A549 (cell line): ENCODE results near the gene EHBP1. TPM values are rescaled to one million over a fixed set of nuclear protein-coding genes. Genes with fewer than 3 reads are reported as not detected.

Experiments used
- ATAC-seq, 2 experiments: fragments of 200-7000 bp in 1 of 2; fragments of >200 bp in 1 of 2; cut with Nextera tagmentation in 1 of 2; cut with Tn5 transposase in 1 of 2; 3 replicates each; pipeline versions ENCODE4 v1.8.0 to v1.9.1; 2018 to 2020; ENCODE audit warnings: mild to moderate bottlenecking in 1 of 2, moderate library complexity in 1 of 2
- CTCF ChIA-PET: fragments of 300-600 bp; sonication (Branson Sonifier 250); formaldehyde crosslinking; extraction: SDS; loops from one replicate; lab custom pipeline; 2021; ENCODE audit warnings: antibody characterized with exemption, inconsistent platforms; lab: Yijun Ruan, JAX
- POLR2A ChIA-PET: fragments of 350-600 bp; formaldehyde crosslinking; extraction: SDS; loops from one replicate; lab custom pipeline; 2021; ENCODE audit warnings: antibody characterized with exemption, inconsistent platforms; lab: Yijun Ruan, JAX
- DNase-seq, 2 experiments: peaks; one replicate each; pipeline versions ENCODE4 v3.0.0 to v3.0.0-alpha.2; 2011 to 2016; ENCODE audit warnings: low read depth in 1 of 2, low spot score in 1 of 2
- FAIRE-seq: peaks from 2 replicates; lab custom pipeline; 2011; peaks lifted over from hg19 to GRCh38; lab: Jason Lieb, UNC
- H3K27ac ChIP-seq, 2 experiments: fragments of >200 bp; sonication (Bioruptor Twin); formaldehyde crosslinking; 3 replicates each; pipeline ENCODE4 v1.5.1; 2016 to 2017
- H3K4me1 ChIP-seq: fragments of >200 bp; sonication (Bioruptor Twin); formaldehyde crosslinking; 3 replicates; pipeline ENCODE4 v1.6.1; 2016
- H3K4me2 ChIP-seq: fragments of >200 bp; sonication (Bioruptor Twin); formaldehyde crosslinking; 3 replicates; pipeline ENCODE4 v1.6.1; 2016
- H3K4me3 ChIP-seq: fragments of >200 bp; sonication (Bioruptor Twin); formaldehyde crosslinking; 3 replicates; pipeline ENCODE4 v1.5.1; 2016
- H3K9me3 ChIP-seq: fragments of >200 bp; sonication (Bioruptor Twin); formaldehyde crosslinking; 3 replicates; pipeline ENCODE4 v1.6.1; 2016
- CBX8 ChIP-seq: fragments of 200-600 bp; sonication (generic); IDR thresholded peaks from 2 replicates; pipeline ENCODE4 v1.6.1; 2016
- CEBPB ChIP-seq, 2 experiments: fragments of >200 bp in 1 of 2; sonication (Bioruptor Twin) in 1 of 2; formaldehyde crosslinking in 1 of 2; IDR thresholded peaks; 2 replicates each; pipeline ENCODE4 v1.6.1; 2012 to 2016
- CHD4 ChIP-seq: fragments of 200-600 bp; sonication (generic); IDR thresholded peaks from 2 replicates; pipeline ENCODE4 v1.6.1; 2016; ENCODE audit warnings: antibody characterized with exemption, mild to moderate bottlenecking, borderline replicate concordance
- FOSL2 ChIP-seq, 2 experiments: fragments of 450-650 bp in 1 of 2; fragments of >200 bp in 1 of 2; sonication (Bioruptor Twin) in 1 of 2; formaldehyde crosslinking; IDR thresholded peaks; 2 replicates each; pipeline versions ENCODE4 v1.5.0 to v1.6.1; 2016 to 2020; ENCODE audit warnings: mild to moderate bottlenecking in 1 of 2, moderate library complexity in 1 of 2
- HDAC2 ChIP-seq: fragments of 200-600 bp; sonication (generic); IDR thresholded peaks from 2 replicates; pipeline ENCODE4 v1.6.1; 2016
- HES2 ChIP-seq: fragments of >200 bp; sonication (Bioruptor Twin); formaldehyde crosslinking; IDR thresholded peaks from 2 replicates; pipeline ENCODE4 v1.6.1; 2016
- HEYL ChIP-seq: fragments of 250-450 bp; sonication (Bioruptor Pico); IDR thresholded peaks from 2 replicates; pipeline ENCODE4 v1.8.0; 2021; ENCODE audit warnings: mild to moderate bottlenecking, moderate library complexity
- JUN ChIP-seq, 2 experiments: fragments of >200 bp; sonication (Bioruptor Twin); formaldehyde crosslinking; IDR thresholded peaks; 2 replicates in 1 of 2; 3 replicates in 1 of 2; pipeline ENCODE4 v1.6.1; 2016 to 2017
- NPAS2 ChIP-seq: fragments of 250-450 bp; sonication (Bioruptor Pico); IDR thresholded peaks from 2 replicates; pipeline ENCODE4 v1.8.0; 2022; ENCODE audit warnings: mild to moderate bottlenecking, moderate library complexity, borderline replicate concordance
- PBX3 ChIP-seq: IDR thresholded peaks from 2 replicates; pipeline ENCODE4 v1.6.1; 2012
- PHF8 ChIP-seq: fragments of 200-600 bp; sonication (generic); IDR thresholded peaks from 2 replicates; pipeline ENCODE4 v1.6.1; 2016; ENCODE audit warnings: low read depth, mild to moderate bottlenecking, antibody characterized with exemption, moderate library complexity, borderline replicate concordance
- POLR2AphosphoS2 ChIP-seq: conservative IDR thresholded peaks from 2 replicates; pipeline ENCODE4 v1.6.1; 2012; ENCODE audit warnings: low read length, improper control_type of control experiment, inconsistent platforms
- RARB ChIP-seq: fragments of 250-450 bp; sonication (Bioruptor Pico); IDR thresholded peaks from 2 replicates; pipeline ENCODE4 v1.8.0; 2021; ENCODE audit warnings: mild to moderate bottlenecking, moderate library complexity
- RCOR1 ChIP-seq: fragments of 150-350 bp; IDR thresholded peaks from 2 replicates; pipeline ENCODE4 v1.6.1; 2014; ENCODE audit warnings: antibody characterized with exemption, low read length, low read depth
- WGBS: methylation state at CpG from one replicate; pipeline ENCODE4 v1.1.6; 2017; ENCODE audit errors: missing lambda C conversion rate; 5-methylcytosine and 5-hydroxymethylcytosine counted together
- polyA plus RNA-seq, 4 experiments: library from polyadenylated mRNA; depleted of rRNA in 3 of 4; stranded (reverse); fragments of >200 nt; fragmentation: RNase III in 1 of 4; extraction: RNeasy Plus Mini Kit Qiagen cat#74134 plus additional on column Dnase treatment in 1 of 4; gene quantifications; 2 replicates in 3 of 4; 3 replicates in 1 of 4; pipeline ENCODE4 v1.2.3, GENCODE V29; 2011 to 2017
- TF ChIP-seq, protein P1 (sequence below): fragments of 150-350 bp; IDR thresholded peaks from 2 replicates; pipeline ENCODE4 v1.6.1; 2014; ENCODE audit warnings: low read depth, mild to moderate bottlenecking, low read length
- TF ChIP-seq, protein P2 (sequence below): fragments of 200-600 bp; sonication (generic); IDR thresholded peaks from 2 replicates; pipeline ENCODE4 v1.6.1; 2016; ENCODE audit warnings: antibody characterized with exemption, mild to moderate bottlenecking, moderate library complexity

EHBP1 gene
- polyA plus RNA-seq, 2 of the 4 experiments (the other 2 are of a cell fraction) = 65.7 to 204 TPM

DNA sequence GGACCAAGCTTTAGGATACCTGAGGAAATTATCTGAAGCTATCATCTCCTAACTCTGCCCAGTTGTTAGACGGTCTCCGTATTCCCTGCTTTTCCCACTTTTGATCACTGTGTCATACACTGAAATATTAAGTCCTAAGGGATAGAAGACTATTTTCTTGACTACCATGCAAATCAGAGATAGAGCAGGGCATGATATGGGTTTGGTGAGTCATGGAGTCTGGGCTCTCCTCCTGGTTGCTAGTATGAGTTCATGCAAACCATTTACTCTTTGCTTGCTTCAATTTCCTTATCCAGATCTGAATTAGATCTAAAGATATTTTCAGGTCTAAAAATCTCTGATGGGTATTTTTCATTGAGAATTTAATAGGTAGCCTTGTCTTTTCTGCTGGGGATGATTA is 55.0 kb downstream of the EHBP1 start:
- peak; percentile 50 to 74; a peak in 5 of 6 replicates for ATAC-seq
- no peak for DNase-seq
- FAIRE-seq = no peak
- ChIA-PET CTCF (interaction anchor here (0.9 kb wide), 2 partner anchors 17 to 304 kb away, joined by 4 read pairs; no protein-coding TSS in a partner anchor), POLR2A (no interaction called here)
- H3K4me1 ChIP-seq = peaks cover 61% of the 10 kb centered on the region
- 93% methylated on average over 2 of the region's 2 CpGs for WGBS
- no peak overlapping the region for H3K27ac ChIP-seq
- no peaks in the 10 kb centered on the region for H3K9me3 ChIP-seq
- H3K4me2 ChIP-seq = peak overlapping the region; percentile 38
- no peak overlapping the region for H3K4me3 ChIP-seq
- TF ChIP-seq CHD4 = no peak
- TF ChIP-seq FOSL2 (IDR thresholded peaks at IDR 0.05) = no peak
- TF ChIP-seq FOSL2 (CRISPR knock-in tag; IDR thresholded peaks at IDR 0.05) = peak; percentile 48

DNA sequence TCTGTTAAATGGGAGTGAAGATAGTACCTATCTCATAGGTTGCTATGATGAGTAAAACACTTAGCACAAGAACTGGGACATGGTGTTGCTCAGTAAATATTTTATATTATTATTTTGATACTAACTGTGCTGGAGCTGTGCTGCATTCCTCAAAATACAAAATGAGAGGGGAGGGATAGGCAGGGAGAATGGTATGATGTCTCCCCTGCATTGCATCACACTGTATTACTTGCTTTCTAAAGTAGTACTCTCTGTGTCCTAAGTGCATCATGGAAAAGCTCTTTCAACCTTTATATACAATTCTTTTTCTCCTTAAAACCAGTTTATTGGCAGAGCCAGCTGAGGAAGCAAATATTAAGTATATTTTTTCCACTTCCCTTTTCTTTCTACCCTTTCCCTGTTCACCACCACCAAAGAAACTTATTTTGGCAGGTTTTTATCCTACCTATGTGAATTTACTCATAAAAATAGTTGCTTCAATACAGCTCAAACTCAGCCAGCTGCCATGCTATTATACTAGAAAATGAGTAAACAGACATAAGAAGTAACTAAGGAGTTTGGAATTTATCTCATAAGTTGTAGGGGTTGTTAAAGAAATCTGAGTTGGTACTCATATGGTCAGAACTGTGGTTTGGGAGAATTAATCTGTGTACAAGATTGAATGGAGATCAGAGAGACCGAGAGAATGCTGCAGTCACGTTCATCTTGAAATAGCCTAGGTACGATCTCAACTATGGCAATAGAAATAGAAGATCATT is 60.3 kb downstream of the EHBP1 start:
- FAIRE-seq (no peak), DNase-seq (no peak), ATAC-seq (no peak; a peak in 1 of 6 replicates)
- H3K9me3 ChIP-seq = peaks cover 10% of the 10 kb centered on the region; the same call in 2 of the 3 replicates
- TF ChIP-seq NPAS2 = no peak
- TF ChIP-seq HES2 = no peak
- TF ChIP-seq JUN (IDR thresholded peaks at IDR 0.05) = no peak
- peak in 1 of 2 experiments; percentile 22; a peak in 1 of 4 replicates for TF ChIP-seq CEBPB (IDR thresholded peaks at IDR 0.05)
- TF ChIP-seq CBX8 = no peak
- TF ChIP-seq, protein P1, sequence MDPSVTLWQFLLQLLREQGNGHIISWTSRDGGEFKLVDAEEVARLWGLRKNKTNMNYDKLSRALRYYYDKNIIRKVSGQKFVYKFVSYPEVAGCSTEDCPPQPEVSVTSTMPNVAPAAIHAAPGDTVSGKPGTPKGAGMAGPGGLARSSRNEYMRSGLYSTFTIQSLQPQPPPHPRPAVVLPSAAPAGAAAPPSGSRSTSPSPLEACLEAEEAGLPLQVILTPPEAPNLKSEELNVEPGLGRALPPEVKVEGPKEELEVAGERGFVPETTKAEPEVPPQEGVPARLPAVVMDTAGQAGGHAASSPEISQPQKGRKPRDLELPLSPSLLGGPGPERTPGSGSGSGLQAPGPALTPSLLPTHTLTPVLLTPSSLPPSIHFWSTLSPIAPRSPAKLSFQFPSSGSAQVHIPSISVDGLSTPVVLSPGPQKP = no peak
- POLR2A ChIA-PET = no interaction called here
- CTCF ChIA-PET = interaction anchor here (3.3 kb wide), 1 partner anchor 309 kb away, joined by 25 read pairs; no protein-coding TSS in a partner anchor
- no peak overlapping the region for H3K4me3 ChIP-seq
- H3K4me1 ChIP-seq = peaks cover 46% of the 10 kb centered on the region
- WGBS = 89% methylated on average over 3 of the region's 3 CpGs
- peak overlapping the region; percentile 27; the same call in 2 of the 3 replicates for H3K4me2 ChIP-seq
- 0 out of 6 replicates have a peak overlapping the region, but pooled peaks of 1 of the 2 experiments have one; percentile 7 for H3K27ac ChIP-seq

DNA sequence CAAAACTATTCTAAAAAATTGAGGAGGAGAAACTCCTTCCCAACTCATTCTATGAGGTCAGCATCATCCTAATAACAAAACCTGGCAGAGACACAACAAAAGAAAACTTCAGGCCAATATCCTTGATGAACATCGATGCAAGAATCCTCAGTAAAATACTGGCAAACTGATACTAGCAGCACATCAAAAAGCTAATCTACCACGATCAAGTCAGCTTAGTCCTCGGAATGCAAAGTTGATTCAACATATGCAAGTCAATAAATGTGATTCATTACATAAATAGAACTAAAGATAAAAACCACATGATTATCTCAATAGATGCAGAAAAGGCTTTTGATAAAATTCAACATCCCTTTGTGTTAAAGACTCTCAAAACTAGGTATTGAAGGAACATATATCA is 63.1 kb downstream of the EHBP1 start:
- no peak for DNase-seq
- POLR2A ChIA-PET = no interaction called here
- ATAC-seq = no peak
- WGBS = 82% methylated on average over 3 of the region's 3 CpGs
- CTCF ChIA-PET = interaction anchor here (1.0 to 12.8 kb wide), 5 partner anchors 18 to 420 kb away, joined by 3 to 318 read pairs (median 3); no protein-coding TSS in a partner anchor
- no peak for FAIRE-seq
- H3K4me2 ChIP-seq = no peak overlapping the region
- peaks cover 10% of the 10 kb centered on the region; the same call in 2 of the 3 replicates for H3K9me3 ChIP-seq
- peaks cover 46% of the 10 kb centered on the region for H3K4me1 ChIP-seq
- no peak for TF ChIP-seq HEYL (CRISPR knock-in tag)
- no peak for TF ChIP-seq RARB (CRISPR knock-in tag)
- TF ChIP-seq PBX3 = no peak
- TF ChIP-seq HDAC2 = no peak
- TF ChIP-seq, protein P1 = no peak
- TF ChIP-seq PHF8 = no peak
- TF ChIP-seq, protein P2, sequence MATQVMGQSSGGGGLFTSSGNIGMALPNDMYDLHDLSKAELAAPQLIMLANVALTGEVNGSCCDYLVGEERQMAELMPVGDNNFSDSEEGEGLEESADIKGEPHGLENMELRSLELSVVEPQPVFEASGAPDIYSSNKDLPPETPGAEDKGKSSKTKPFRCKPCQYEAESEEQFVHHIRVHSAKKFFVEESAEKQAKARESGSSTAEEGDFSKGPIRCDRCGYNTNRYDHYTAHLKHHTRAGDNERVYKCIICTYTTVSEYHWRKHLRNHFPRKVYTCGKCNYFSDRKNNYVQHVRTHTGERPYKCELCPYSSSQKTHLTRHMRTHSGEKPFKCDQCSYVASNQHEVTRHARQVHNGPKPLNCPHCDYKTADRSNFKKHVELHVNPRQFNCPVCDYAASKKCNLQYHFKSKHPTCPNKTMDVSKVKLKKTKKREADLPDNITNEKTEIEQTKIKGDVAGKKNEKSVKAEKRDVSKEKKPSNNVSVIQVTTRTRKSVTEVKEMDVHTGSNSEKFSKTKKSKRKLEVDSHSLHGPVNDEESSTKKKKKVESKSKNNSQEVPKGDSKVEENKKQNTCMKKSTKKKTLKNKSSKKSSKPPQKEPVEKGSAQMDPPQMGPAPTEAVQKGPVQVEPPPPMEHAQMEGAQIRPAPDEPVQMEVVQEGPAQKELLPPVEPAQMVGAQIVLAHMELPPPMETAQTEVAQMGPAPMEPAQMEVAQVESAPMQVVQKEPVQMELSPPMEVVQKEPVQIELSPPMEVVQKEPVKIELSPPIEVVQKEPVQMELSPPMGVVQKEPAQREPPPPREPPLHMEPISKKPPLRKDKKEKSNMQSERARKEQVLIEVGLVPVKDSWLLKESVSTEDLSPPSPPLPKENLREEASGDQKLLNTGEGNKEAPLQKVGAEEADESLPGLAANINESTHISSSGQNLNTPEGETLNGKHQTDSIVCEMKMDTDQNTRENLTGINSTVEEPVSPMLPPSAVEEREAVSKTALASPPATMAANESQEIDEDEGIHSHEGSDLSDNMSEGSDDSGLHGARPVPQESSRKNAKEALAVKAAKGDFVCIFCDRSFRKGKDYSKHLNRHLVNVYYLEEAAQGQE = no peak
- TF ChIP-seq POLR2AphosphoS2 = no peak
- TF ChIP-seq RCOR1 = no peak
- H3K27ac ChIP-seq = no peak overlapping the region
- no peak overlapping the region for H3K4me3 ChIP-seq
